ENCODE measurements around the gene IRF2BP1. TPM values are rescaled to one million over a fixed set of nuclear protein-coding genes. Genes with fewer than 3 reads are reported as not detected.

IRF2BP1 gene
- polyA plus RNA-seq (2011; rRNA removed) (7.1 and 11.9 TPM in 2 replicates), polyA minus RNA-seq (2011; rRNA and poly(A)+ RNA removed) (8.4 and 10.1 TPM in 2 replicates)

GRCh38 chr19:45885556-45886426 lies at the start of gene IRF2BP1:
TSS of gene IRF2BP1 (minus strand) at chr19:45886141. CDS start at chr19:45885774, 367 bp downstream.
- CTCF ChIA-PET = interaction anchor here (0.7 to 3.4 kb wide), 8 partner anchors 12 to 117 kb away, joined by 3 to 12 read pairs (median 3); partner anchors contain the start of genes SIX5 and SYMPK

GRCh38 chr19:45935267-45935666 lies 49.3 kb upstream of the IRF2BP1 start:
- Histone ChIP-seq H3K4me3 (ENCODE audit: low read depth, low read length) (no peak overlapping the region), H3K36me3 (ENCODE audit: control insufficient read depth, insufficient read depth, low read length) (no peaks in the 10 kb centered on the region), H3K27me3 (ENCODE audit: control insufficient read depth, insufficient read depth, low read length) (peaks cover 18% of the 10 kb centered on the region)
- no peak for TF ChIP-seq CTCF (IDR thresholded peaks at IDR 0.05; ENCODE audit: insufficient read depth, low read depth, low read length)
- POLR2A ChIA-PET = no interaction called here
- DNase-seq (ENCODE audit: low read depth) = no peak
- CTCF ChIA-PET = no interaction called here

More at GRCh38 chr19:45885556-45886426, at the start of gene IRF2BP1:
- H3K36me3 ChIP-seq (ENCODE audit: control insufficient read depth, insufficient read depth, low read length) = peaks cover 4% of the 10 kb centered on the region; the same call in 1 of the 2 replicates
- POLR2A ChIA-PET = interaction anchor here (0.6 to 0.8 kb wide), 4 partner anchors 23 to 193 kb away, joined by 3 to 28 read pairs (median 5); partner anchors contain the start of gene SYMPK
- no peaks in the 10 kb centered on the region for H3K27me3 ChIP-seq (ENCODE audit: control insufficient read depth, insufficient read depth, low read length)
- TF ChIP-seq CTCF (IDR thresholded peaks at IDR 0.05; ENCODE audit: insufficient read depth, low read depth, low read length) = no peak
- DNase-seq (ENCODE audit: low read depth) = peak; percentile 51
- H3K4me3 ChIP-seq (ENCODE audit: low read depth, low read length) = peak within 1 kb of the TSS; percentile 79

GRCh38 chr19:45934551-45935230 lies 48.8 kb upstream of the IRF2BP1 start:
- CTCF ChIA-PET = no interaction called here

GRCh38 chr19:45933759-45934158 lies 47.8 kb upstream of the IRF2BP1 start:
- H3K27me3 ChIP-seq (ENCODE audit: control insufficient read depth, insufficient read depth, low read length) = peaks cover 13% of the 10 kb centered on the region
- ChIA-PET CTCF (no interaction called here), POLR2A (no interaction called here)
- no peak overlapping the region for H3K4me3 ChIP-seq (ENCODE audit: low read depth, low read length)
- H3K36me3 ChIP-seq (ENCODE audit: control insufficient read depth, insufficient read depth, low read length) = no peaks in the 10 kb centered on the region
- no peak for TF ChIP-seq CTCF (IDR thresholded peaks at IDR 0.05; ENCODE audit: insufficient read depth, low read depth, low read length)
- DNase-seq (ENCODE audit: low read depth) = no peak

More at GRCh38 chr19:45934551-45935230, 48.8 kb upstream of the IRF2BP1 start:
- Histone ChIP-seq H3K36me3 (ENCODE audit: control insufficient read depth, insufficient read depth, low read length) (no peaks in the 10 kb centered on the region), H3K27me3 (ENCODE audit: control insufficient read depth, insufficient read depth, low read length) (peaks cover 17% of the 10 kb centered on the region), H3K4me3 (ENCODE audit: low read depth, low read length) (no peak overlapping the region)
- no peak for DNase-seq (ENCODE audit: low read depth)
- no peak for TF ChIP-seq CTCF (IDR thresholded peaks at IDR 0.05; ENCODE audit: insufficient read depth, low read depth, low read length)
- POLR2A ChIA-PET = no interaction called here

- CTCF ChIA-PET = no interaction called here
- no peak for TF ChIP-seq CTCF (IDR thresholded peaks at IDR 0.05; ENCODE audit: insufficient read depth, low read depth, low read length)
- POLR2A ChIA-PET = no interaction called here
- Histone ChIP-seq H3K27me3 (ENCODE audit: control insufficient read depth, insufficient read depth, low read length) (peaks cover 6% of the 10 kb centered on the region), H3K4me3 (ENCODE audit: low read depth, low read length) (no peak overlapping the region), H3K36me3 (ENCODE audit: control insufficient read depth, insufficient read depth, low read length) (no peaks in the 10 kb centered on the region)
- DNase-seq (ENCODE audit: low read depth) = no peak
These were observed 45.1 kb upstream of the IRF2BP1 start for GRCh38 chr19:45931055-45931454.

All from BJ (cell line).